NCI-H2196 treated with DMSO at 0.1 percent for 48 hours (cell line): ENCODE measurements around the gene TMEM131L.
"Not testable (repeated sequence)": the region's sequence is repeated elsewhere in the genome, so short reads cannot be mapped to it uniquely, and the experiment has no call there.

ENCODE experiments used
- DNase-seq: peaks from one replicate; lab custom pipeline; 2025; ENCODE audit not compliant: unreplicated experiment; lab: John Stamatoyannopoulos, UW

TMEM131L gene

GRCh38 chr4:153448003-153448731 lies 18.0 kb upstream of the TMEM131L start:
- no peak for DNase-seq

GRCh38 chr4:153449338-153449737 lies 16.8 kb upstream of the TMEM131L start:
- DNase-seq, result no peak

GRCh38 chr4:153450544-153450917 lies 15.6 kb upstream of the TMEM131L start:
- DNase-seq, result no peak

GRCh38 chr4:153451145-153451544 lies 15.0 kb upstream of the TMEM131L start:
- DNase-seq, result not testable (repeated sequence)

GRCh38 chr4:153451911-153452657 lies 14.1 kb upstream of the TMEM131L start:
- no peak for DNase-seq

GRCh38 chr4:153452658-153453378 lies 13.3 kb upstream of the TMEM131L start:
- DNase-seq, result no peak

- no peak for DNase-seq
Observed at GRCh38 chr4:153453402-153453801, 12.8 kb upstream of the TMEM131L start.

- DNase-seq, result no peak
Observed at GRCh38 chr4:153458969-153459368, 7.2 kb upstream of the TMEM131L start.

GRCh38 chr4:153461549-153461948 lies 4.6 kb upstream of the TMEM131L start:
- DNase-seq, result not testable (repeated sequence)

GRCh38 chr4:153464068-153464467 lies 2.1 kb upstream of the TMEM131L start:
- DNase-seq, result no peak

- no peak for DNase-seq
Observed at GRCh38 chr4:153465140-153465539, 1.0 kb upstream of the TMEM131L start.

- DNase-seq, result peak; percentile 3
Observed at GRCh38 chr4:153465615-153466080, 512 bp upstream of the TMEM131L start.

GRCh38 chr4:153466949-153467896 lies 1.1 kb downstream of the TMEM131L start:
- DNase-seq, result peak; percentile 42

GRCh38 chr4:153467897-153468262 lies 1.7 kb downstream of the TMEM131L start:
- DNase-seq, result no peak

GRCh38 chr4:153468587-153468986 lies 2.4 kb downstream of the TMEM131L start:
- no peak for DNase-seq

GRCh38 chr4:153469031-153469430 lies 2.9 kb downstream of the TMEM131L start:
- no peak for DNase-seq

- not testable (repeated sequence) for DNase-seq
Observed at GRCh38 chr4:153471071-153471697, 5.0 kb downstream of the TMEM131L start.

GRCh38 chr4:153471698-153472093 lies 5.5 kb downstream of the TMEM131L start:
- DNase-seq, result no peak

- DNase-seq, result no peak
Observed at GRCh38 chr4:153472122-153473037, 6.2 kb downstream of the TMEM131L start.
